ENCODE data around the gene CNPY2. TPM values are rescaled to one million over a fixed set of nuclear protein-coding genes. Genes with fewer than 3 reads are reported as not detected.

Gene CNPY2
- total RNA-seq, 2 donors from 2014 or later: 183 to 198 TPM

DNA sequence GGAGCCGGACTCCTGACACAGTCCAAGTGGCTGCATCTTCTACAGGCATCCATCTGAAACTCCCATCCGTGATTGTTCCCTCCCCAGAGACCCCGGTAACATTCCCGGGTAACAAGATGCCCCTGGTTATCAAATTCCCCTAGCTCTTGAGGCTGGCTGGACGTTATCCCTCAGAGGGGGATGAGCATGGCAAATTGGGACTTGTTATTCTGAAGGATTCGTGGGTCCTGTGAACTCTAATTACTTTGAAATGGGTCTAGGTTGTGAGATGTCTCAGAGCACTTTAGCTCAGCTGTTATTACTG lies 18.7 kb upstream of the CNPY2 start:
- WGBS, 2 experiments (ENCODE audit: insufficient coverage in 1 of 2, insufficient read length in 1 of 2): 16 to 24% methylated on average over 3 to 6 of the region's 6 CpGs
- Mint-ChIP-seq H3K4me3 (peak overlapping the region; percentile 82), H3K27me3 (ENCODE audit: insufficient read depth) (no peaks in the 10 kb centered on the region), H3K36me3 (ENCODE audit: low read depth) (peaks cover 3% of the 10 kb centered on the region), H3K9me3 (no peaks in the 10 kb centered on the region), H3K4me1 (peaks cover 18% of the 10 kb centered on the region), H3K27ac (peak overlapping the region; percentile 99)
- Histone ChIP-seq H3K9ac (ENCODE audit: extremely low read depth, low read length, poor library complexity, severe bottlenecking) (peak overlapping the region; percentile 81), H3K9me3 (ENCODE audit: control insufficient read depth, low read length) (no peaks in the 10 kb centered on the region), H3K27me3 (ENCODE audit: control insufficient read depth, insufficient read depth, low read length, poor library complexity, severe bottlenecking) (no peaks in the 10 kb centered on the region), H3K27ac (ENCODE audit: low read depth, low read length) (peak overlapping the region; percentile 47), H3K36me3 (ENCODE audit: control insufficient read depth, insufficient read depth, low read length) (no peaks in the 10 kb centered on the region), H3K4me1 (ENCODE audit: control insufficient read depth, insufficient read depth, low read length) (no peaks in the 10 kb centered on the region), H3K4me3 (ENCODE audit: low read length) (peak overlapping the region; percentile 91)
- DNase-seq: no peak
- TF ChIP-seq, protein P1, sequence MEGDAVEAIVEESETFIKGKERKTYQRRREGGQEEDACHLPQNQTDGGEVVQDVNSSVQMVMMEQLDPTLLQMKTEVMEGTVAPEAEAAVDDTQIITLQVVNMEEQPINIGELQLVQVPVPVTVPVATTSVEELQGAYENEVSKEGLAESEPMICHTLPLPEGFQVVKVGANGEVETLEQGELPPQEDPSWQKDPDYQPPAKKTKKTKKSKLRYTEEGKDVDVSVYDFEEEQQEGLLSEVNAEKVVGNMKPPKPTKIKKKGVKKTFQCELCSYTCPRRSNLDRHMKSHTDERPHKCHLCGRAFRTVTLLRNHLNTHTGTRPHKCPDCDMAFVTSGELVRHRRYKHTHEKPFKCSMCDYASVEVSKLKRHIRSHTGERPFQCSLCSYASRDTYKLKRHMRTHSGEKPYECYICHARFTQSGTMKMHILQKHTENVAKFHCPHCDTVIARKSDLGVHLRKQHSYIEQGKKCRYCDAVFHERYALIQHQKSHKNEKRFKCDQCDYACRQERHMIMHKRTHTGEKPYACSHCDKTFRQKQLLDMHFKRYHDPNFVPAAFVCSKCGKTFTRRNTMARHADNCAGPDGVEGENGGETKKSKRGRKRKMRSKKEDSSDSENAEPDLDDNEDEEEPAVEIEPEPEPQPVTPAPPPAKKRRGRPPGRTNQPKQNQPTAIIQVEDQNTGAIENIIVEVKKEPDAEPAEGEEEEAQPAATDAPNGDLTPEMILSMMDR (conservative IDR thresholded peaks at IDR 0.05): no peak

DNA sequence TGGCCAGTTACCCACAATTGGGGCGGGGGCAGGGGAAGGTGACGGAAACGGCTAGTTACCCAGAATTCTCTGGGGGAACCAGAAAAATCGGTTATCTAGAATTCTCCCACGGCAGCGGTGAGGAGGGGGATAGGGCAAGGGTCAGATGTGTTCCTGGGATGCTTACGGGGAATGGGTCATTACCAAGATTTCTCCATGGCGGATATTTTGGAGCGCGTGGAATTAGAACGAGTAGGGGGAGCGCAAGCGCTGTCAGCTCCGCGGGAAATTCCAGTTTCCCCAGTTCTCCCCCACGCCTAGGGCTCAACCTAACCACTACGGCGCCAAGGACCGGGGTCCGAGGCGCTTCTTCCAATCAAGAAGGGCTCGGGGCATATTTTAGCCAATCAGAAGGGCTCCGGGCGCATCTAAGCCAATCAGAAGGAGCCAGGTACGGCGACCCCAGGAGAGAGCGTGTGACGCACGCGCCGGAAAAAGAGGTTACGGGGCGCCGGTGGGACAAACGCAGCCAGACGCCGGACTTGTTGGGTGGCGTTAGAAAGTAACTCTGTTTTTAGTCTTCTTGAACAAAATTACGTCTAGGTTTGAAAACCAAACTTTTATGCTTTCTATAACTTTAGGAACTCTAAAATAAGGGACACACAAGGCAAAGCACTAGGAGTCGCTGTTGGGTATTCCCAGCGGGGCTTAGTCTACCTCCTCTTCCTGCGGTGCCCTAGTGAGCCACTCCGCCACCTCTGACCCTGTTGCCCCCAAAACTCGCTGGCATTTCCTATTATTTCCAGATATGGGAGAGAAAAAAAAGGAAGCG lies 18.1 kb upstream of the CNPY2 start, which contains the start of gene PAN2:
TSS of gene PAN2 (minus strand) at position 322 of the 811 bp plus-strand sequence. CDS start 906 bp downstream, outside the sequence.
- Histone ChIP-seq H3K9ac (ENCODE audit: extremely low read depth, low read length, poor library complexity, severe bottlenecking) (peak within 1 kb of the TSS; percentile 81), H3K4me1 (ENCODE audit: control insufficient read depth, insufficient read depth, low read length) (no peaks in the 10 kb centered on the region), H3K27ac (ENCODE audit: low read depth, low read length) (peak within 1 kb of the TSS; percentile 86), H3K27me3 (ENCODE audit: control insufficient read depth, insufficient read depth, low read length, poor library complexity, severe bottlenecking) (no peaks in the 10 kb centered on the region), H3K36me3 (ENCODE audit: control insufficient read depth, insufficient read depth, low read length) (no peaks in the 10 kb centered on the region), H3K9me3 (ENCODE audit: control insufficient read depth, low read length) (no peaks in the 10 kb centered on the region), H3K4me3 (ENCODE audit: low read length) (peak within 1 kb of the TSS; percentile 91)
- Mint-ChIP-seq H3K27ac (peak within 1 kb of the TSS; percentile 99), H3K4me3 (peak within 1 kb of the TSS; percentile 82), H3K9me3 (no peaks in the 10 kb centered on the region), H3K27me3 (ENCODE audit: insufficient read depth) (no peaks in the 10 kb centered on the region), H3K36me3 (ENCODE audit: low read depth) (peaks cover 3% of the 10 kb centered on the region), H3K4me1 (peaks cover 12% of the 10 kb centered on the region)
- TF ChIP-seq, protein P1 (conservative IDR thresholded peaks at IDR 0.05): peak; percentile 90
- WGBS, 2 experiments (ENCODE audit: insufficient coverage in 1 of 2, insufficient read length in 1 of 2): 0 to 2% methylated on average over 17 to 45 of the region's 45 CpGs
- DNase-seq: peak; percentile 99

DNA sequence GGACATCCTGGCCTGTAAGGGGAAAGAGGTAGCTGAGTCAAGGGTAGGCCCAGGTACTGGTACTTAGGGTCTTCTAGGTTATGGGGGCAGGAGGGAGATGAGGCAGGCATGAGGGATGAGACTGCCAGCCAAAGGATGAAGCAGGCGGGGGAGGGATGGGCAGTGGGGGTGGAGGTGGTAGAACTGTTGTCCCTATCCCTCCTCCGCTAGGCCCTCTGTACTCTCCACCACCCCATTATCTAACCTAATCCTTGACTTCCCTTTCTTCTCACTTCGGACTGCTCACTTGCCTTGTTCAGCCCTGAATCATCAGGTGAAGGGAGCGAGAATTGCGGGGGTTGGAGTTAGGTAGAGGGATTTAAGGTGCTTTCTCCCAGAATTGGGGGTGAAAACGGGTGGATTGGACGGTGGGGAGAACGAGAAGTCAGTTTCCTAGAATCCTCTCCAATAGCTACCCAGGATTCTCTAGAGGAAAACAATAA lies 17.4 kb upstream of the CNPY2 start:
- TF ChIP-seq, protein P1 (conservative IDR thresholded peaks at IDR 0.05): no peak
- DNase-seq: no peak
- 32% methylated on average over 6 of the region's 8 CpGs; no CpG with 5 or more reads in 1 of the 2 experiments for WGBS, 2 experiments (ENCODE audit: insufficient coverage in 1 of 2, insufficient read length in 1 of 2)
- H3K4me3 ChIP-seq (ENCODE audit: low read length): peak overlapping the region; percentile 91
- peak overlapping the region; percentile 99 for H3K27ac Mint-ChIP-seq
- H3K36me3 ChIP-seq (ENCODE audit: control insufficient read depth, insufficient read depth, low read length): no peaks in the 10 kb centered on the region
- no peaks in the 10 kb centered on the region for H3K9me3 ChIP-seq (ENCODE audit: control insufficient read depth, low read length)
- H3K27me3 Mint-ChIP-seq (ENCODE audit: insufficient read depth): no peaks in the 10 kb centered on the region
- no peaks in the 10 kb centered on the region for H3K27me3 ChIP-seq (ENCODE audit: control insufficient read depth, insufficient read depth, low read length, poor library complexity, severe bottlenecking)
- peaks cover 8% of the 10 kb centered on the region for H3K4me1 Mint-ChIP-seq
- H3K27ac ChIP-seq (ENCODE audit: low read depth, low read length): peak overlapping the region; percentile 86
- peak overlapping the region; percentile 82 for H3K4me3 Mint-ChIP-seq
- H3K36me3 Mint-ChIP-seq (ENCODE audit: low read depth): peaks cover 3% of the 10 kb centered on the region
- H3K9ac ChIP-seq (ENCODE audit: extremely low read depth, low read length, poor library complexity, severe bottlenecking): peak overlapping the region; percentile 81
- no peaks in the 10 kb centered on the region for H3K4me1 ChIP-seq (ENCODE audit: control insufficient read depth, insufficient read depth, low read length)
- no peaks in the 10 kb centered on the region for H3K9me3 Mint-ChIP-seq
